Subcutaneous adipose tissue (tissue), 4 donors: ENCODE results near the gene PAK6. TPM values are rescaled to one million over a fixed set of nuclear protein-coding genes. Genes with fewer than 3 reads are reported as not detected.

Experiments
- total RNA-seq, 4 donors: library from RNA; depleted of rRNA; stranded (reverse); fragments of >200 nt; gene quantifications; one replicate each; pipeline ENCODE4 v1.1.0, GENCODE V29; 2016
- TF ChIP-seq, protein P1 (sequence below): fragments of 450-650 bp; IDR thresholded peaks from one replicate; pipeline ENCODE4 v1.5.1; 2016; ENCODE audit warnings: low read depth, mild to moderate bottlenecking, control low read depth, antibody characterized with exemption, moderate library complexity

Gene PAK6
- total RNA-seq, 4 donors from 2014 or later = 0.49 to 4.1 (median 0.81) TPM

DNA sequence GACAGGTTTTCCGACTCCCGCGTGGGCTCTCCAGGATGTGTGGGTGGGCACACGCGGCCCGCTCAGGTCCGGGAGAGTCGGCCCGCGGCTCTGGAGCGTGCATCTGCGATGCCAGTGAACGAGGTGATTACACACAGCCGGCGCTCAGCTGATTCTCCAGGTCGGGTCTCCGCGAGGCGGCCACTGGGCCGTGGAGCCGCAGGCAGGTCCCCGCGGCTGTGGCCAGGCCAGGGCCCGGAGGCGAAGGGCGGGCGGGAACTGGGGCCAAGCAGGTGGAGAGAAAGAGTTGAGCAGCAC is 13.2 kb downstream of the PAK6 start:
- TF ChIP-seq, protein P1, sequence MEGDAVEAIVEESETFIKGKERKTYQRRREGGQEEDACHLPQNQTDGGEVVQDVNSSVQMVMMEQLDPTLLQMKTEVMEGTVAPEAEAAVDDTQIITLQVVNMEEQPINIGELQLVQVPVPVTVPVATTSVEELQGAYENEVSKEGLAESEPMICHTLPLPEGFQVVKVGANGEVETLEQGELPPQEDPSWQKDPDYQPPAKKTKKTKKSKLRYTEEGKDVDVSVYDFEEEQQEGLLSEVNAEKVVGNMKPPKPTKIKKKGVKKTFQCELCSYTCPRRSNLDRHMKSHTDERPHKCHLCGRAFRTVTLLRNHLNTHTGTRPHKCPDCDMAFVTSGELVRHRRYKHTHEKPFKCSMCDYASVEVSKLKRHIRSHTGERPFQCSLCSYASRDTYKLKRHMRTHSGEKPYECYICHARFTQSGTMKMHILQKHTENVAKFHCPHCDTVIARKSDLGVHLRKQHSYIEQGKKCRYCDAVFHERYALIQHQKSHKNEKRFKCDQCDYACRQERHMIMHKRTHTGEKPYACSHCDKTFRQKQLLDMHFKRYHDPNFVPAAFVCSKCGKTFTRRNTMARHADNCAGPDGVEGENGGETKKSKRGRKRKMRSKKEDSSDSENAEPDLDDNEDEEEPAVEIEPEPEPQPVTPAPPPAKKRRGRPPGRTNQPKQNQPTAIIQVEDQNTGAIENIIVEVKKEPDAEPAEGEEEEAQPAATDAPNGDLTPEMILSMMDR = no peak

DNA sequence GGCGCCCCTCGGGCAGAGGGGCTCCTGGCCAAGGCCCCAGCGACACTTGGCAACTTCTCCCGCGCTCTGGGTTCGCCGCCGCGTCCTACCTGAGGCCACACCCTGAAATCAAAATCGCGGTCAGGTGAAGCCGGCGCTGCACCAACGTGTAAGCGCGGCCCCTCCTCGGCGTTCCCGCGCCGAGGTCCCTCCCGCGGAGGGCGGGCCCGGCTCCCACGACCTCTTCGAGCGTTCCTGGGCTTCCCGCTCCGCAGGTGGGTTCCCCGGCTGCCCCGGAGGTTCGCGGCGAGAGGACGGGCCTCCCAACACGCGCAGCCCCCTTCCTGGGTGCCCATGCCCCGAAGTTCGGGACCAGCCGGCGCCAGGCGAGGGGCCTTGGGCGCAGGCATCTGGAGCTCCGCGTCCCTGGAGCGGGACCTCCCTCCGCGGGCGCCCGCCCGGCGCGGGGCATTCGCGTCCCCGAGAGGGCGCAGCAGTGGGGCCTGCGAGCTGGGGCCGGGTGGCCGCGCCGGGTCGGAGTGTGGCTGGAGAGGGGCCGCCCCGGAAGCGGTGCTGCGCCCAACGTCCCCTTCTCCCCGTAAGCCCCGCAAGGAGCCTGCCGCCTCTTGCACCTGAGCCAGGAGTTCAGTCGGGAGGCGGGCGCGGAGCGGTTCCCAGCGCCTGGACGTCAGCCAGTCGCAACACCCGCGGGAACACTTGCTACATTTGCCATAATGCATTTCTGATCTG is 13.7 kb downstream of the PAK6 start:
- TF ChIP-seq, protein P1 = no peak

DNA sequence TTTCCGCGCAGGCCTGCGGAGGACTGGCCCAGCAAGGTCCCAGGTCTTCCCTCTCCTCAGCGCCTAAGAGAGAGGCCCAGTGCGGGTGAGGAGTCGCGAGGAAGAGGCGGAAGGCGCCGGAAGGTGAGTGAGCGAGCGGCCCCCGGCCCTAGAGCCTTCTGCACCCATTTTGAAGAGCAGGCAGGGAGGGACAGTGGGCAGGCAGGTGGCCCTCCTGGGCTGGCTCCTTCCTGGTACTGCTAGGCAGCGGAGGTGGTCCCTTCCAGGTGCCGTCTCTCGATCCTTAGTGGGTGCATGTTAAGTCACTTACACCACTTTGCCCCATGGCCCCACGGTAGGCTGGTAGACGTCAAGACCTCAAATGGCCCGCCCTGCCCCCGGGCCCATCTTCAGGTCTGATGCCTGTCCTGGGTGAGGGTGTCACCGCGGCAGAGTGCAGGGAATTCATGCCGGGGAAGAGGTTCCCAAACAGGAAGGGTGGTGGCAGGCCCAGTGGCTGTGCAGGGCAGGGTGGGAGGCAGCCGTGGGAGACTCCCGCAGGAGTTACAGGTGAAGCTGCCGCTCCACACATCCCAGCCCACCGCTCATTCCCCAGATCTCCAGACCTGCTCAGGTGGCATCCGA is 14.4 kb downstream of the PAK6 start:
- TF ChIP-seq, protein P1 = no peak

DNA sequence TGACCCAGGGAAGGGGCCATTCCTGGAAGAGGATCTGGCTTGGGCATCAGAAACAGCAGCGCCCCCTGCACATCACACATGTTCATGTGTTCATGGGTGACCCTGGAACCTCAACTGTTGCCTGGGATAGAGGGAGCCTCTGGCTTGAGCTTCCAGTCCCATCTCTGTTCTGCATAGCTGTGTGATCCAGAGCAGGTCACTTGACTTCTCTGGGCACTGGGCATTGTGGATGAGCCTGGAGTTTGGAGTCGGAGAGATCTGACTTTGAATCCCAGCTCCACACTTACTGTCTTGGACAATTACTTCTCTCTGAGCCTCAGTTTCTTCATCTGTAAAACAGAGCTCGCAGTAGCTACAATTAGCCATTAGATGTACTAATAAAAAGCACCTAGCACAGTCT is 15.6 kb downstream of the PAK6 start:
- TF ChIP-seq, protein P1 = no peak

DNA sequence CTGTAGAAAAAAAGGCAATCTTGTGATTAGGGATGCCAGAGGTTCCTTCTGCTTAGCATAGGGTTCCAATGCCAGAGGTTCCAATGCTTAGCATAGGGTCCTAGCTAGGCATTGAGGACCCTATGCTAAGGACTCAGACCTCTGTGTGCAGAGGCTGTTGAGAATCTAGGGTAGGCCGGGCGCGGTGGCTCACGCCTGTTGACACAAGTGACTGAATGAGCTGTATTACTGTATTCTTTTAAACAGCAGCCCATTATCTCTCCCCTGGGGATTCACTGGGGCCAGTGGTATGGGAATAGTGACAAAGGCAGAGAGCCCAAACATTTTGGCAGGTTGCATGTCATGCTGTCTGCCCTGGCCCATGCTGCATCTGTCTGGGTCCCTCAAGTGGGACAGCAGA is 16.2 kb downstream of the PAK6 start:
- TF ChIP-seq, protein P1 = no peak

DNA sequence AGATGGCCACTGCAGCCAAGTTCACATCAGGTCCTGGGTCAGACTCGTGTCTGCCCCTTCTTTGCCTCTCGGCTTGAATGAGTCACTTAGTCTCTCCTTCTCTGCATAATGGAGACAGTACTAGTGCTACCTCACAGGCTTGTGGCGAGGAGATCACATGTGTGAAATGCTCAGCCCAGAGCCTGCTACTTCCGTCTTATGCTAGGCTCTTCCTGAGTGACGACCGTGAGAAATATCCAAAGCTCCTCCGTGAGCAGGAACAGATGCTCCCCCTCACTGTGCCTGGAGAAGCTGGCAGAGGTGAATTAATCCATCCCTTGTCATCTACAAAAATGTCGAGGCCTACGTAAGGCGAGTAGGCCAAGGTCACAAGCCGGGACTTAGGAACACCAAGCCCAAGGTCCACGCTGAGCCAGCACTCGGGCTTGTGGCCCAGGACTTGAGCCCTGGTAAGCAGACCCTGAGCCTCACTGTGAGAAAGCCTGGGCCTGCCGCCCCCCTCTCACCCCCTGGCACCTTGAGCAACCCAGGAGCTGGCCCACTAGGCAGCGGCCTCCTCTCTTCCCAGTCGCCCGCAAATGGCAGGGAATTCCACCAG is 17.9 kb downstream of the PAK6 start:
- TF ChIP-seq, protein P1 = no peak

DNA sequence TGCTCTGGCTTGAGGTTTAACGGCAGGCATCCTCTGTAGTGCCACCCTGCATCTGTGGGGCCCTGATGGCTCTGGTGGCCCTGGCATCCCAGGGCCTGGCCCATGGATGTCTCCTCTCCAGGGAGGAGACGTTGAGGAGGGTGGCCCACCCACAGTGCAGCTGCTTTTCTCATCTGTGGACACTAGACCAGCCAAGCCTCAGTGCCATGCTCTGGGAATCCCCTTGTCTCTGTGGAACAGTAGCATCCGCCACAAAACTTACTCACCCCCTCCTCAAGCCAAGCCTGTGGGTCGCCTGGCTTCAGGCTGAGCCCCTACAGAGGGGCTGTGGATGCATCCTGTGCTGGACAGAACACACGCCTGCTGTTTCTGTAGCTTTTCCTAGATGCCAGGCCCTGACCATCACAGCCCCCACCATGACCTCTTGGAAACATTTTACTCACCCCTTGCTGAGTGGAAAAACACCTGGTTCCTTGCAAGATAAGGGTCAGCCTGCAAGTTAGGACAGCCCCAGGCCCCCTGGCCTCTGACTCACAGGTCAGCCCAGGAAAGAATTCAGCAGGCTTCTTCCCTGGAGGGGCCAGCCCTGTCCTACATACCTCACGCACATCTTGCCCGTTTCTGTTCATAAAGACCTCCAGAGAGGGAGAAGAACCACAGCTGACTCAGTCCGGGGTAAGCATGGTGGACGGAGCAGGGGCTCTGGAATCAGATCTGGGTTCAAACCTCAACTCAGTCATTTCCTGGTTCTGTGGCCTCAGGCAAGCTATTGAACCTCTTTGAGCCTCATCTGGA is 19.0 kb downstream of the PAK6 start:
- TF ChIP-seq, protein P1 = no peak
